Upper lobe of left lung (tissue), 4 donors: Measurements from ENCODE around the gene THSD1.

Source experiments
- POLR2A ChIP-seq, 4 donors: fragments of 450-650 bp; IDR thresholded peaks; one replicate each; pipeline ENCODE4 v1.5.1; 2016 to 2017; ENCODE audit warnings: antibody characterized with exemption in 4 of 4, mild to moderate bottlenecking in 2 of 4
- POLR2AphosphoS5 ChIP-seq, 2 donors: sonication (generic); formaldehyde crosslinking; IDR thresholded peaks; one replicate each; pipeline ENCODE4 v1.5.1; 2017; ENCODE audit warnings: antibody characterized with exemption in 2 of 2
- TF ChIP-seq, protein P1 (sequence below), 6 experiments: fragments of 450-650 bp in 4 of 6; fragments of 200-600 bp in 2 of 6; sonication (generic) in 2 of 6; IDR thresholded peaks; one replicate each; pipeline ENCODE4 v1.5.1; 2016 to 2019; ENCODE audit warnings: antibody characterized with exemption in 6 of 6

GRCh38 chr13:52446265-52446664 is 40.3 kb upstream of the THSD1 start:
- TF ChIP-seq POLR2A (IDR thresholded peaks at IDR 0.05) (no peak), POLR2AphosphoS5 (IDR thresholded peaks at IDR 0.05) (no peak)
- TF ChIP-seq, protein P1, sequence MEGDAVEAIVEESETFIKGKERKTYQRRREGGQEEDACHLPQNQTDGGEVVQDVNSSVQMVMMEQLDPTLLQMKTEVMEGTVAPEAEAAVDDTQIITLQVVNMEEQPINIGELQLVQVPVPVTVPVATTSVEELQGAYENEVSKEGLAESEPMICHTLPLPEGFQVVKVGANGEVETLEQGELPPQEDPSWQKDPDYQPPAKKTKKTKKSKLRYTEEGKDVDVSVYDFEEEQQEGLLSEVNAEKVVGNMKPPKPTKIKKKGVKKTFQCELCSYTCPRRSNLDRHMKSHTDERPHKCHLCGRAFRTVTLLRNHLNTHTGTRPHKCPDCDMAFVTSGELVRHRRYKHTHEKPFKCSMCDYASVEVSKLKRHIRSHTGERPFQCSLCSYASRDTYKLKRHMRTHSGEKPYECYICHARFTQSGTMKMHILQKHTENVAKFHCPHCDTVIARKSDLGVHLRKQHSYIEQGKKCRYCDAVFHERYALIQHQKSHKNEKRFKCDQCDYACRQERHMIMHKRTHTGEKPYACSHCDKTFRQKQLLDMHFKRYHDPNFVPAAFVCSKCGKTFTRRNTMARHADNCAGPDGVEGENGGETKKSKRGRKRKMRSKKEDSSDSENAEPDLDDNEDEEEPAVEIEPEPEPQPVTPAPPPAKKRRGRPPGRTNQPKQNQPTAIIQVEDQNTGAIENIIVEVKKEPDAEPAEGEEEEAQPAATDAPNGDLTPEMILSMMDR (IDR thresholded peaks at IDR 0.05) = no peak
